GM21515 (cell line): ENCODE measurements around the gene FBN1.

ENCODE experiments used
- ATAC-seq: cut with Tn5 transposase; IDR thresholded peaks from one replicate; pipeline ENCODE4 v1.9.1; 2021; ENCODE audit not compliant: unreplicated experiment

The FBN1 gene

DNA sequence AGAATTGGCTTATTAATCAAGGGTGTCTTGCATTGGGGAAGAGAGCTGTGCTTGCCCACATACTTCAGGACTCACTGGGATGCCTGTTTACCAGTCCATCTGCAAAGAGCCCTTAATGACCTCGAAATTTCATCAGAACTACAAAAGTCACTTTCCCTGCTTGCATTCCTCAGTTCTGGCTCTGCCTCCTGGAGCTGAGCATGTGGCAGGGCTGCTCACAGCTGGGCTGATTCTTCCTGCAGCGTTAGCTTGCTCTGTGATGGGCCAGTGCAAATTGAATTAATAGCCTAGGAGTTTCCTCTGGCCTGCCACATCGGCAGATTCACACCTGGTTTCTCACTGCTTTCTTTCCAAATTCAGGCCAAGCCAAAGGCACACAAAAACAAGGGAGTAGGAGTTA lies 205.4 kb downstream of the FBN1 start:
- ATAC-seq: no peak

DNA sequence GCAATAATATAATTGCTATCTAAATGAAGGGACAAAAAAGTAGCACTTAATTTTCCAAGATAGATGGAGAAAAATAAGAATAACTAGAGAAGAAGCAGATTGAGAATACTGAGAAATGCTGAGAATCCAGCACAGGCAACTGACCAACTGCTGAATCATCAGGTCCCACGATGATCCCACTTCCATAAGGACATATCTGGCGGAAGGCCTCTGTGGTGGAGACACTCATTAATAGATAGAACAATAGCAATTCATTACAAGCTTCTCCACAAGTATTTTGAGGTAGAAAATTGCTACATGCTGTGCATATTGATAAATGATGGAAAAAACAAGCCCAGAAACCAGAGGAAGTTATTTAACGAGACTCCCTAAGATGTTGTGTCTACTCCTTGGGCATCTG lies 208.3 kb downstream of the FBN1 start:
- ATAC-seq: no peak

DNA sequence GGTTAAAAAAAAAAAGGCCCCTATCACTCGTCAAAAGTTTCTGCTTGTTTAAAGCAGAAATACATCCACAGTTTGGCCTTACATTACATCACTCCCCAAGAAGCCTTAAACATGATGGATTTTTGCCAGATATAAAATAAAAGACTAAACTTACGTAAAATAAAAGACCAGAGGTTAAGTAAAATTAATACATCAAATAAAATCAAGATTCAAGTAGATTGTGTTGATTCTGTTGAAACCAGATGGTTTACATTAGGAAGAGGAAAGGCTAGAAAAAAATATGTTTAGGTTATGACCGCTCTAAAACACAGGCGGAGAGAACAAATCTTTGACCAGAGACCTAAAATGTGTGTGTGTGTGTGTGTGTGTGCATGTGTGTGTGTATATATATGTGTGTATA lies 210.2 kb downstream of the FBN1 start:
- ATAC-seq: no peak

DNA sequence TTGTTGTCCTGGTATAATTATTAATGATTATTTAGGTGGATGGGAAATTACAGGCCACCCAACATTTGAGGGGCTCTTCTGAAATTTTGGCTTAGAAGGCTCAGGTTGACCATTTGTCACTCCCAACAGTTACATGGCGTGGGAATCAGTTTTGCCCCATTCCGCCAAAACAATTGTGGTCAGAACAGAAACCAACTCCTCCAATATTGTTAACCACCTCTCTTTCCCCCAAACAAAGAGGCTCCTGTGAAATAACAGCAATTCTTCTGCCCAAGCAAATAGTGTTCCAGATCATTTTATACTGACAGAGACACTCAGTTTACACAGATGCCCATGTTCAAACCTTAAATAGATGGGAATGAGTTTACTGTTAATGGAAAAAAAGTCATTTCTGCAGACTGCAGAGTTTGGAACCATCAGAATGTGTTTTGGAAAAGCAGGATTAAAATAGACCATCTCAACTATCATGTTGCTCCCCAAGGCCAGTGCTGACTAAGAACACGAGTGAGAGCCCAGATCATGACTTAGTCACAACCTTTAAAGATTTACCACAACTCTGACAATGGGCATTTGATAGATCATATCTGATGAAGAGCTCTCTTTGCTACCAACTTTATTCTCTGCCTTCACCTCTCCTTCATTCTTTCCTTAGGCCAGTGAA lies 212.2 kb downstream of the FBN1 start:
- ATAC-seq: no peak

DNA sequence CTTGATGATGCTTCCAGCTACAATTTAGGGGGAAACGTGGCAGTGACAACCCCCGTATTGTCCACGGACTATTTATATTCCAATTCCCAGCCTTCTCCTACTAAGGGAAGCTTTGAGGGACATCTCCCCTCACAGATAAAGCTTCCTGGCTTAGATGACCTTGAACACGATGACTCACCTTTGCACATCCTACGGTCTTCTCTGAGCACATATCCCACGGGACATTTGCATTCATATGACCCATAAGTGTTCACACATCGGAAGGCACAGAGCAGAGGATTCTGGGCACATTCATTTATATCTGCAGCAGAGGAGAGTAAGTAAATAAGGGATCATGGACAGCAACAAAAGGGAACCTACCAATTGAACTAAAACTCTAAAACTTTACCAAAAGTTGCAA lies 212.8 kb downstream of the FBN1 start:
- ATAC-seq: no peak

DNA sequence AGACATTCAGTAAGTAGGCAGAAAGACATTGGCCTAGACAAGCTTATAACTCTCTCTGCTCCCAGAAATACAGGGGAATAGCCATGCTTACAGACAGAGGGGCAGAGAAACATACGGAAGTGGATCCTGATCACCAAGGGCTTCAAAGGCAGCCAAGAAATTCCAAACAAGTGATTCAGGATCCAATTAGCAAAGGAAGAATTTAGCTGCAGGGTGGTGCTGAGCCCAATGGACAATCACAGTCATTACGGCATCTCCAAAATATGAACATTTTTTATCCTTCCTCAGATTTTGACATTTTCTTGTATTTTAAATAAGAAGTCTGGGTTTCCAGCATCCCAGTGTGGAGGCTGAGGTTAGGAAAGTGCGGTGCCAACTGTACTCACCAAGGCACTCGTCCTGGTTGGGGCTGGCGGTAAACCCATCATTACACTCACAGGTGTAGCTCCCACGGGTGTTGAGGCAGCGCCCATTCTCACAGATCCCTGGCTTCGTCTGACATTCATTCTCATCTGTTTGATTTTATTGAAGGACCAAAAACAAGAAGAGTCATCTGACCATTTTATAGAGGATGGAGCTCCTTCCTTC lies 217.5 kb downstream of the FBN1 start:
- ATAC-seq: no peak

DNA sequence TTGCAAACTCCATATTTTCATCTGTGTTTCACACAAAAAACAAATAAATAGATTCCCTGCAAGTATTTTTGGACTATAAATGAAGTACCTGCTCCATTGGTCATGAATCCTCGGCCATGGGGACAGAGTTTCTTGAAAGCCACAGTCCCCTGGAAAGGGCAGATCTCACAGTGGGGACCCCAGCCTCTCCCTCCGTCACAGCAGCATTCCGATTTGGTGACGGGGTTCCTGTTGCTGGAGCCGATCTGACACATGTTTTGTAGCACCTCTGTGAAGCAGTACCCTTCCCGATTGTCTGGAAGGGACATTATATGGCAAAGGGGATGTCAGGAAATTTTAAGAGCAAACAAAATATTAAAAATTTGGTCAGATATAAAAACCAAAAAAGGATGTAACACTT lies 218.0 kb downstream of the FBN1 start:
- ATAC-seq: no peak

DNA sequence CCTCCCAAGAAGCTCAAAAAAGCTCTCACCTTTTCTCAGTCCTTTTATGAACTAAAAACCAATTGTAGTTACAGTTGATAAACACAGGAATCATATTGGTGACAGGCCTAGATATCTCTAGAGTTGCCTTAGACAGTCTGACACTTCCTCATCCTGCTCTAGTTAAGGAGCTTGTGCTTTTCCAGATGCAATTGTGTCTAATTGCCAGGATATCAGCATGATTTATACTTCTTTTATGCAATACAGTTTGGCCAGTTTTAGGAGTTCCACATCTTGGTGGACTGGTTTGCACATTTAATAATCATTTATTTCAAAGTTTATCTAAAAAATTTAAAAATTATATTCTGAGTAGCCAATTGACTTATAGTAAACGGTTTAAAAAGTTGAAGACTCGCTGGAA lies 218.6 kb downstream of the FBN1 start:
- ATAC-seq: no peak

DNA sequence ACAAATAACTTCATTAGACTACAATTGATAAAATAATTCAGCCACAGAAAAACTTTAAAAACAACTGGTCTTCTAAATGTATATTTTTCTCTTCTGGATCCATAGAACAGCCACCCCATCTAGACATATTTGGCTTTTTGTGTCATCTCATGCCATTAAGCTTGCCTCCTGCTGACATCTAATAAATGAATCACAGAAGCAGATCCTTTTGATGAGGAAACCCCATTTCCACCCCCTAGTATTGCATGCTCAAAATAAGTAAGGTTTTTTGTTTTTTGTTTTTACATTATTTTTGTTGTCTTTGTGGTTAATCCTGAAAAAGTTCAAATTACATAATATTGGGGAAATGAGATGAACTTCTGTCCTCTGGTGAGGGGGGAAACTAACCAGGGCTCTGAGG lies 219.5 kb downstream of the FBN1 start:
- ATAC-seq: no peak

DNA sequence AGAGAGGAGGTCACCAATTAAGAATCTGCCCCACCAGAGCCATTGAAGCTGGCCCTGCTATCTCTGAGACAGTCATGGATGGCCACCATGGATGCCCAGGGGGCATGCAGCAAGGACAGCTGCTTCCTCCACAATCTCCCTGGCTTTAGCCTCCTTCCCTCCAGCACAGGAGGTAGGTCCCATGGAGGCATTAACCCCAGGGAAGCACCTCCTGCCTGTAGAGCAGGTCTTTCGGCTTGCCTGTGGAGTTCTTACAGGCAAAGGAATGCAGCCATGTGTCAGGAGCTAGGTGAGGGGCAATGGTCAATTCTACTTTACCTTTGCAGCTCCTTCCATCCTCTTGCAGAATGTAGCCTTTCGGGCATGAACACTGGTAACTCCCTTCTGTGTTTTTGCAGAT lies 220.5 kb downstream of the FBN1 start:
- ATAC-seq: no peak

DNA sequence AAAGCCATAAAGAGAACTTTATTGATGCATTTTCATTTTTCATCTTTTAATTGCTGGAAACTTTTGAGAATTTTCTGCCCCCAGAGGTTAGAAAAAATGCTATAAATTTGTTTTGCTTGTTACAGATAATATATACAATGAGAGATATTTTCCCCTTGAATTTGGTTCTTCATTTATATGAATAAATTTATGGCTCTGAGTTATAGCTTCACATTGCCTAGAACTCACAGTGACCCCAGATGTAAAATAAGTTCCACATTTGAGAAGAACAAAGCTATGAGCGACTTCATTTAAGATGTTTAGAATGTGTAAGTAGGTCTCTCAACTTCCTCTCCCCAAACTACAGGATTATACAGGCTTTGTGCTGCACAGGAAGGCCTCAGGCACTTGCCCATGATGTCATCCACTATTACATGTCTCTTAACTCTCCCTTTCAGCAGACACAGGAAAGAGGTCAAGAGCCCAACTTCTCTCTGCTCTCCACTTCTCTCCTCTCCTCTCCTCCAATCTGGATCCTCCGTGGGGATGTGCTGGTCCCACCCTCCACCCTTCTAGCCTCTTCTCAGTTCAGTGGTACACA lies 221.5 kb downstream of the FBN1 start:
- ATAC-seq: no peak

DNA sequence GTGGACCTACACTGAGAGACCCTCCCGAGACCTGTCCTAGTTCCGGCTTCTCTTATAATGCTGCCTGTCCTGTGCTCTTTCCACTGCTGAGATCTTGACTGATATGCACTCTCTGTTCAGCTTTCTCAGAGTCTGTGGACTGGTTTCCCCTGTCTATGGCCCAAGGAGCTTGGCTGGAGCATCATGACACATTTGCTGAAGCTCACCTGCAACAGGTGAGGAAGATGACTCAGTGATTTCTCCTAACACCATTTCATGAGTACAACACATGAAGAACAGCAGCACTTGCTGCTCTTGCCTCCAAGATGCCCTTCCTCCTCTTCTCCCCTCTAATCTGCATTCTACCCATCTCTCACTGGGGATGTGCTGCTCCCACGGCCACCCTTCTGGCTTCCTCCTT lies 222.2 kb downstream of the FBN1 start:
- ATAC-seq: no peak

DNA sequence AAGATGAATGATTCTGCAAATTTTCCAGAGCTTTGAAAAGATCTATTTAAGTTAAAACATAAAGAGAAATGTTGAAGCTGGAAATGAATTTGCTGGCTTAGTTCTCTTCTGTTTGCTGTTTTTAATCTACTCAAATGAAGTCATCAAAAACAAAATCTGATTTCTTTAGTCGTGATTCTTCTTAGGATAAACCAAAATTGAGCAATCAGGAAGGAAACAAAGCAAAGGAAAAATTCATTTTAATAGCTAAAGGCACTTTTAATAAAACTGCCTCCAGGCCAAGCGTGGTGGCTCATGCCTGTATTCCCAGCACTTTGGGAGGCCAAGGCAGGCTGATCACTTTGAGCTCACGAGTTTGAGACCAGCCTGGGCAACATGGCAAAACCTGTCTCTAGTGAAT lies 223.1 kb downstream of the FBN1 start:
- ATAC-seq: no peak

DNA sequence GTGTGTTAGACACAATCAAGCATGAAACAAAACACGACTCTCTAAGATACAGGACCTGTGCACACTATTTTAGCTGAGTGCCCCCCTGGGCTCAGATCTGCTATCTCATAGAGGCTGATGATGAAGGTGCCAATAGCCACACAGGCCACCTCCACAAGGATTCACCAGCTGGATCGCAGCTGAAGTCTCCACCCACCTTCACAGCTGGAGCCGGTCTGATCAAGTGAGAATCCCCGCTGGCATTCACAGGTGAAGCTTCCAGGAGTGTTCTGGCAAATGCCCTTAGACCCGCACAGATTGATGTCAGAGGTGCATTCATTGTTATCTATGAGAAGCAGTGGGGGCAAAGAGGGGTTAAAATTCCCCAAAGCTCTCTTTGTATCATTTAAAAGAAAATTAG lies 224.1 kb downstream of the FBN1 start:
- no peak for ATAC-seq

DNA sequence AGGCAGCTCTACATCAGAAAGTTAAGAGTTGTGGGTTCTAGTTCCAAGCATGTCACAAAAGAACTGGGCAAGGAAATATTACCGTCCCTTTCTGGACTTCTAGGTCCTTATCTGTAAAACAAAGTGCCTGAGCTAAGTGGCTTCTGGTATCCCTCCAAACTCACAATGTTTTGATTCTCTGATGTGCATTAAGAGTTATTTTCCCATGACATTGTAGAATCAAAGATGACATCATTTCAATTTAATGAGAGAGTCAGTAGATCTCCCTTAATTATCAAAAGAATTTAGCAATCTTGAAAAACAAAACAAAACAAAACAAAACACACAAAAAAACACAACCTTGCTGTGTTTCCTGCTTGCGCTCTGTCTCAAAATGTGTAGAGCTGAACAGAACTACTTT lies 225.6 kb downstream of the FBN1 start:
- ATAC-seq: no peak

DNA sequence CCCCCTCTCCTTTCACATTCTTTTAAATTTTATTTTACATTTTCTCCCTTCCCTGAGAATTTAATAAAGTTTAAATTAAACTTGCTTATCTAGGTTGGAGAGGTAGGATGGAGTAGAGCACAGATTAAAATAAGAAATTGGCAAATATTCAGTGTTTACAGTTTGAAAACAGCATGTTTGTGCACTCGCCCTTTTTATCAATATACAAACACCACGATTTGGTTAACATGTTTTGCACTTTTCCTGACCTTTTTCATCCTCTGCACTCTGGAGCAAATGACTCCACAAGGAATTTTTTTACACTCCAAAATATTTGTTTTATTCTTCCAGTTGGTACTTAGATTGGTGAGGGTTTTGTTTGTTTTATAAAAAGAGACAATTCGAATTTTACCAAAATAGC lies 227.2 kb downstream of the FBN1 start:
- ATAC-seq: no peak

DNA sequence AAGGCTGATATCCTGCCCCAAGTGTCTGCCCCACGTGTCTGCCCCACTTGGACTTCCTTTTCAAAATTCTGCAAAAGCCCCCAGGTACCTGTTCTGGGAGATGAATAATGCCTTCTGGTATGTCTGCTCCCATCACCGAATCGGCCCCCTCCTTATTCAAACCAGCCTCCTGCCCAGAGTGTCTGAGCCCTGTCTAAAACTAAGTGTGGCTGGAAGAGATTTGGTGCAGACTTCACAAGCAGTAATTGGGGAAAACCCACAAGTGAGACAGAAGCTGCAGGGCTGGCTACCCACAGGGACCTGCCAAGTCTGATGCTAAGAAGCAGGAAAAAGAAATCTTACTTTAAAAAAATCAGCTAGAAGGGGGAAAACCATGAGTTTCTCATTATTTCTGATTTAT lies 229.2 kb downstream of the FBN1 start:
- no peak for ATAC-seq

DNA sequence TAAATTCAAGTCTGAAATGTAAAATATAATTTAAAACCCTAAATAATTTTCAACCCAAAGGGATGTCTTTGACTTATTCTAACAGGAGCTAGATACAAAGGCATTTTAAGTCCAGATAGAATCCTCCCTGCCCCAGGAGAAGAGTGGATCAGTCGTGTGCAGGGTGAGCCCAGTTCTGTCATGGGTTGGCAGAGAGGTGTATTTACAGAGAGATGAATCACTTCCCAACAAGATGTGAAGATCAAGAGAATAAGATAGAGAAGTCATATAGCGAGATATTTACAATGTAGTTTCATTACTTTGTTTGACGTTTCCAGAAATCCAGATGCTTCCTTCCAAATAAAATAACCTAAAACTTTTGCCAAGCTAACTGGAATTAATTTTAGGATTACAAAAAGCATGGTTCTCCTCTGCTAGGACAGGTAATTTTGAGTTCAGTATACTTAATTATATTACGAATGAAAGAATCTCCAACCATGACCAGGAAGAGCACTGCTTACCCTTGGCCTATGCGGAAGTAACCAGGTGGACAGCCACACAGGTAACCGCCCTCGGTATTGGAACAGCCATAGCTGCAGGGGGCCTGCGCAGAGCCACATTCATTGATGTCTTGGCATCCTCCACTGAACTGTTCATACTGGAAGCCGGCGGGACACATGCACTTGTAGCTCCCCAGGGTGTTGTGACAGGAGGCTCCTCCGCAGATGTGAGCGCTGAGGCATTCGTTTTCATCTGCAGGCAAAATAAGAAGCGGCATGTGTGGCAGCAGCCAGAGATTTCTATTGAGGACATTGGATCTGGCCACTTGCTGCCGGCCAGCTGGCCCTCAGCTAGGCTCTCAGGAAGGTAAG lies 230.2 kb downstream of the FBN1 start:
- ATAC-seq: no peak

DNA sequence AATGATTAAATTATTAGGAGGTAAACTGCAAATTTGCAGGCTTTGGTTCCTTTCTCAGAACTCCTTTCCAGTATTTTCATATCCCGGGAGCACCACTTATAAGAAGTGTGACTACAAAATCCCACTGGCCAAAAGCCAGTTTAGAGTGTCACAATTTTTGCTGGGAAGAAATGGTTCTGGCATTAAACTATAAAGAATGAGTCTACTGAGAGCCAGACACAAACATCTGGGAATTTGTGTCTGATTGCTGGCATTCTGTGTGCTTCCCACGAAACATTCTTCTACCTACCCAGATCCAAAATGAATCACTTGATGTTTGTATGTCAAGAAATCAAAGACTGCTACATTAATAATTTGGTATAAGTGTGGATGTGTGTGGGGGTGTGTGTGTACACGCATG lies 231.5 kb downstream of the FBN1 start:
- ATAC-seq: no peak

DNA sequence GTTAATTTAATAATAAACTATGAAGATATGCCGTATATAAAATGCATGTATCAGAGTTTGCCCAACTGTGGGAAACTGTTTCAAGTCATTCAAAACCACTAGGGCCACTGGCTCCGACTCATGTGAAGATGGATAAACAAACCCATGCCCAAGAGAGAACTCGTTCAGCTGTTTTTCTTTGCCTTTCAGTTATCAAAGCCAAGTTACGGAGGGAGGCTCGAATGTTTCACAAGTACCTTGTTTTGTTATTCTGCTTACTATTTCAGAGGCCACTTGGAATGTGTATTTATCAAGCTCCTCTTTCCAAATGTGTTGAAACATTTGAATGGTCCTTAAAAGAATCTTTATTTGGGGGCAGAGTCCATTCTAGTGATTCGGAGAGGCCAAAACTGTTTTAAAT lies 232.2 kb downstream of the FBN1 start:
- no peak for ATAC-seq

DNA sequence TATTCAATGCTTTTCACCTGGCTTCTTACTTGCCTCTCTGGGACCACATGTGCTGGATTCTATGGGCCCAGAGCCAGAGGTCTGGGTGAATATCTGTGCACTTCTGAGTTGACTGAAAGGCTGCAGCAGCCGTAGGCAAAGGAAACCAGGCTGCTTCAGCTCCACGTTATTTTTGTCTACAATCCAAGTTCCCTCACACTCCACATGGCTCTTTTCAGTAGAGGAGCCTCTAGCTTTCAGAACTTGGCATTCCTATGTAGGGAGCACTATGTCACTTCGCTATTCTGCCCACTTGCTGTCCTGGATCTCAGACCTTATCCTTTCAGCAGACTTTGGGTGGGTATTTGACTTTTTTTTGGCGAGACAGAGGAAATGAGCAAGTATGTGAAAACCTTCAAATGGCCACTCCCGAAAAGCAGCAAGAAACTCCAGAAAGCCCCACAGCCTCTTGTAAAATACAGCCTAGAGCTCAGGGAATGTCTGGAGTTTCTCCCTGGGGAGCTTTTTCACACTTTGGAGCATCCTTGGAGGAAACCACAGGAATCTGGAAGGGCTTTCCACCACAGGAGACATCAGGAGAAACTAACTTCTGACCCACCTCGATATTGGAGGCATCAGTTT lies 233.4 kb downstream of the FBN1 start:
- ATAC-seq: no peak

DNA sequence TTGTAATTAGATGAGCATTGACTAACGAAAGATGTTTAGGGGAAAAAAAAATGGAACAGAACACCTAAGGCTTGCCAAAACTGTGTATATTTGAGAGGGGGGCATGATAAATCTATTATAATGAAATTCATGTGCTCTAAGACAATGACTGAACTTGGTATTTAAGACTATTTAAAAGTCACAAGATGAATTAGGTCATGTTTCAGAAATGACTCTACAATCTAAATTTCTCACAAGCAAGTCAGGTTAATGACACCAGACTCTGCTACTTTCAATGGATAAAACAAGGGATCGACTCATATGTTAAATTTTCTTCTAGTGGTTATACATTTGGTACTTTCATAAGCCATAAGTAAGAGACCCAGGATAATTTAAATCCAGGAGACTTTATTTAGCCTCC lies 235.9 kb downstream of the FBN1 start:
- no peak for ATAC-seq
